ENCODE measurements around the gene POLA2. TPM values are rescaled to one million over a fixed set of nuclear protein-coding genes. Genes with fewer than 3 reads are reported as not detected.
A peak's percentile ranks its signal among the peaks of the same experiment; 100 is the strongest.

The POLA2 gene
- total and polyA plus RNA-seq, 9 of the 15 experiments (the other 6 are each of a cell fraction or from before 2014, with no cell fraction given) = 2.7 to 134 (median 44.4) TPM

DNA sequence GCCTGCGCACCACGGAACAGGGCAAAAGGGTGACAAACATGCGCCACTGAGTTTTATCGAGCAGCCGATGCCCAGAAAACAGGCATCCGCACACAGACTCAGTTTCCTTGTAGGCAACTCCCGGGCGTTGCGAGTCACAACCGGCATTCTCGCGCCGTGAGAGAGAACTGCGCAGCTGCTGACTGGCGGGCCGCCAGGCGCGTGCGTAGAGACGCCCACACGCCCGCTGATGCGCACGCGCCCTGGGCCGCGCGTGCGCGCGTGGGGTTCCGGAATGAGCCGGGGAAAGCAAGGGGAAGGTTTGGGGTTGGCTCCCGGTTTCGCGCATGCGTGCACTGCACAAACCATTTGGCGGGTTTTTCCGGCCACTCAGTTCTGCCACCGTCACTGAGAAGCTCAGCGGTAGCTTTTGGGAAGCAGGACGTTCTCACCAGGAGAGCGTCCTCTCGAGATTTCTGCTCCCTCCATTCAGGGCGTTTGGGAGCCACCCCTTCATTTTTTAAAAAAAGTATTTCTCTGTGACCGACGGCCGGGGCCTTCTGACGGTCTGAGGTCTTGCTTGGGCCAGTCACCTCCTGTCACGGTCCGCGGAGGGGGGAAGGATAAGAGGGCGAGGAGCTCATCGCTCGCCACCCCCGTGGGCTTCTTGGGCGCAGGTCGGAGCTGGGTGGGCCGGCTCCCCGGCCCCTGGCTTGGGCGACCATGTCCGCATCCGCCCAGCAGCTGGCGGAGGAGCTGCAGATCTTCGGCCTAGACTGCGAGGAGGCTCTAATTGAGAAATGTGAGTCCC, at the start of gene POLA2 (continued):
- TF ChIP-seq, protein P1, sequence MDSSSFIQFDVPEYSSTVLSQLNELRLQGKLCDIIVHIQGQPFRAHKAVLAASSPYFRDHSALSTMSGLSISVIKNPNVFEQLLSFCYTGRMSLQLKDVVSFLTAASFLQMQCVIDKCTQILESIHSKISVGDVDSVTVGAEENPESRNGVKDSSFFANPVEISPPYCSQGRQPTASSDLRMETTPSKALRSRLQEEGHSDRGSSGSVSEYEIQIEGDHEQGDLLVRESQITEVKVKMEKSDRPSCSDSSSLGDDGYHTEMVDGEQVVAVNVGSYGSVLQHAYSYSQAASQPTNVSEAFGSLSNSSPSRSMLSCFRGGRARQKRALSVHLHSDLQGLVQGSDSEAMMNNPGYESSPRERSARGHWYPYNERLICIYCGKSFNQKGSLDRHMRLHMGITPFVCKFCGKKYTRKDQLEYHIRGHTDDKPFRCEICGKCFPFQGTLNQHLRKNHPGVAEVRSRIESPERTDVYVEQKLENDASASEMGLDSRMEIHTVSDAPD (CRISPR knock-in tag; IDR thresholded peaks at IDR 0.05) = no peak
- TF ChIP-seq NCOA1 (IDR thresholded peaks at IDR 0.05; ENCODE audit: low read depth) = no peak
- TF ChIP-seq XRCC4 (IDR thresholded peaks at IDR 0.05; ENCODE audit: extremely low read depth, insufficient read depth, insufficient read length) = no peak
- peak; percentile 76 for TF ChIP-seq CCNT2 (IDR thresholded peaks at IDR 0.05; ENCODE audit: borderline replicate concordance, extremely low read depth, insufficient read length, low read depth, low read length)
- peak; percentile 87; the same call in 1 of the 2 replicates for TF ChIP-seq POLR2AphosphoS2 (IDR thresholded peaks at IDR 0.05; ENCODE audit: low read length)
- TF ChIP-seq ZNF780A (CRISPR knock-in tag; IDR thresholded peaks at IDR 0.05) = no peak
- TF ChIP-seq, protein P2, sequence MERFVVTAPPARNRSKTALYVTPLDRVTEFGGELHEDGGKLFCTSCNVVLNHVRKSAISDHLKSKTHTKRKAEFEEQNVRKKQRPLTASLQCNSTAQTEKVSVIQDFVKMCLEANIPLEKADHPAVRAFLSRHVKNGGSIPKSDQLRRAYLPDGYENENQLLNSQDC (CRISPR knock-in tag; IDR thresholded peaks at IDR 0.05) = no peak
- TF ChIP-seq, protein P3, sequence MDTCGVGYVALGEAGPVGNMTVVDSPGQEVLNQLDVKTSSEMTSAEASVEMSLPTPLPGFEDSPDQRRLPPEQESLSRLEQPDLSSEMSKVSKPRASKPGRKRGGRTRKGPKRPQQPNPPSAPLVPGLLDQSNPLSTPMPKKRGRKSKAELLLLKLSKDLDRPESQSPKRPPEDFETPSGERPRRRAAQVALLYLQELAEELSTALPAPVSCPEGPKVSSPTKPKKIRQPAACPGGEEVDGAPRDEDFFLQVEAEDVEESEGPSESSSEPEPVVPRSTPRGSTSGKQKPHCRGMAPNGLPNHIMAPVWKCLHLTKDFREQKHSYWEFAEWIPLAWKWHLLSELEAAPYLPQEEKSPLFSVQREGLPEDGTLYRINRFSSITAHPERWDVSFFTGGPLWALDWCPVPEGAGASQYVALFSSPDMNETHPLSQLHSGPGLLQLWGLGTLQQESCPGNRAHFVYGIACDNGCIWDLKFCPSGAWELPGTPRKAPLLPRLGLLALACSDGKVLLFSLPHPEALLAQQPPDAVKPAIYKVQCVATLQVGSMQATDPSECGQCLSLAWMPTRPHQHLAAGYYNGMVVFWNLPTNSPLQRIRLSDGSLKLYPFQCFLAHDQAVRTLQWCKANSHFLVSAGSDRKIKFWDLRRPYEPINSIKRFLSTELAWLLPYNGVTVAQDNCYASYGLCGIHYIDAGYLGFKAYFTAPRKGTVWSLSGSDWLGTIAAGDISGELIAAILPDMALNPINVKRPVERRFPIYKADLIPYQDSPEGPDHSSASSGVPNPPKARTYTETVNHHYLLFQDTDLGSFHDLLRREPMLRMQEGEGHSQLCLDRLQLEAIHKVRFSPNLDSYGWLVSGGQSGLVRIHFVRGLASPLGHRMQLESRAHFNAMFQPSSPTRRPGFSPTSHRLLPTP (IDR thresholded peaks at IDR 0.05; ENCODE audit: borderline replicate concordance, extremely low read depth, insufficient read length) = no peak
- no peak for TF ChIP-seq ZNF212 (CRISPR knock-in tag; IDR thresholded peaks at IDR 0.05)
- no peak for TF ChIP-seq ZNF785 (CRISPR knock-in tag; IDR thresholded peaks at IDR 0.05)
- TF ChIP-seq, protein P4, sequence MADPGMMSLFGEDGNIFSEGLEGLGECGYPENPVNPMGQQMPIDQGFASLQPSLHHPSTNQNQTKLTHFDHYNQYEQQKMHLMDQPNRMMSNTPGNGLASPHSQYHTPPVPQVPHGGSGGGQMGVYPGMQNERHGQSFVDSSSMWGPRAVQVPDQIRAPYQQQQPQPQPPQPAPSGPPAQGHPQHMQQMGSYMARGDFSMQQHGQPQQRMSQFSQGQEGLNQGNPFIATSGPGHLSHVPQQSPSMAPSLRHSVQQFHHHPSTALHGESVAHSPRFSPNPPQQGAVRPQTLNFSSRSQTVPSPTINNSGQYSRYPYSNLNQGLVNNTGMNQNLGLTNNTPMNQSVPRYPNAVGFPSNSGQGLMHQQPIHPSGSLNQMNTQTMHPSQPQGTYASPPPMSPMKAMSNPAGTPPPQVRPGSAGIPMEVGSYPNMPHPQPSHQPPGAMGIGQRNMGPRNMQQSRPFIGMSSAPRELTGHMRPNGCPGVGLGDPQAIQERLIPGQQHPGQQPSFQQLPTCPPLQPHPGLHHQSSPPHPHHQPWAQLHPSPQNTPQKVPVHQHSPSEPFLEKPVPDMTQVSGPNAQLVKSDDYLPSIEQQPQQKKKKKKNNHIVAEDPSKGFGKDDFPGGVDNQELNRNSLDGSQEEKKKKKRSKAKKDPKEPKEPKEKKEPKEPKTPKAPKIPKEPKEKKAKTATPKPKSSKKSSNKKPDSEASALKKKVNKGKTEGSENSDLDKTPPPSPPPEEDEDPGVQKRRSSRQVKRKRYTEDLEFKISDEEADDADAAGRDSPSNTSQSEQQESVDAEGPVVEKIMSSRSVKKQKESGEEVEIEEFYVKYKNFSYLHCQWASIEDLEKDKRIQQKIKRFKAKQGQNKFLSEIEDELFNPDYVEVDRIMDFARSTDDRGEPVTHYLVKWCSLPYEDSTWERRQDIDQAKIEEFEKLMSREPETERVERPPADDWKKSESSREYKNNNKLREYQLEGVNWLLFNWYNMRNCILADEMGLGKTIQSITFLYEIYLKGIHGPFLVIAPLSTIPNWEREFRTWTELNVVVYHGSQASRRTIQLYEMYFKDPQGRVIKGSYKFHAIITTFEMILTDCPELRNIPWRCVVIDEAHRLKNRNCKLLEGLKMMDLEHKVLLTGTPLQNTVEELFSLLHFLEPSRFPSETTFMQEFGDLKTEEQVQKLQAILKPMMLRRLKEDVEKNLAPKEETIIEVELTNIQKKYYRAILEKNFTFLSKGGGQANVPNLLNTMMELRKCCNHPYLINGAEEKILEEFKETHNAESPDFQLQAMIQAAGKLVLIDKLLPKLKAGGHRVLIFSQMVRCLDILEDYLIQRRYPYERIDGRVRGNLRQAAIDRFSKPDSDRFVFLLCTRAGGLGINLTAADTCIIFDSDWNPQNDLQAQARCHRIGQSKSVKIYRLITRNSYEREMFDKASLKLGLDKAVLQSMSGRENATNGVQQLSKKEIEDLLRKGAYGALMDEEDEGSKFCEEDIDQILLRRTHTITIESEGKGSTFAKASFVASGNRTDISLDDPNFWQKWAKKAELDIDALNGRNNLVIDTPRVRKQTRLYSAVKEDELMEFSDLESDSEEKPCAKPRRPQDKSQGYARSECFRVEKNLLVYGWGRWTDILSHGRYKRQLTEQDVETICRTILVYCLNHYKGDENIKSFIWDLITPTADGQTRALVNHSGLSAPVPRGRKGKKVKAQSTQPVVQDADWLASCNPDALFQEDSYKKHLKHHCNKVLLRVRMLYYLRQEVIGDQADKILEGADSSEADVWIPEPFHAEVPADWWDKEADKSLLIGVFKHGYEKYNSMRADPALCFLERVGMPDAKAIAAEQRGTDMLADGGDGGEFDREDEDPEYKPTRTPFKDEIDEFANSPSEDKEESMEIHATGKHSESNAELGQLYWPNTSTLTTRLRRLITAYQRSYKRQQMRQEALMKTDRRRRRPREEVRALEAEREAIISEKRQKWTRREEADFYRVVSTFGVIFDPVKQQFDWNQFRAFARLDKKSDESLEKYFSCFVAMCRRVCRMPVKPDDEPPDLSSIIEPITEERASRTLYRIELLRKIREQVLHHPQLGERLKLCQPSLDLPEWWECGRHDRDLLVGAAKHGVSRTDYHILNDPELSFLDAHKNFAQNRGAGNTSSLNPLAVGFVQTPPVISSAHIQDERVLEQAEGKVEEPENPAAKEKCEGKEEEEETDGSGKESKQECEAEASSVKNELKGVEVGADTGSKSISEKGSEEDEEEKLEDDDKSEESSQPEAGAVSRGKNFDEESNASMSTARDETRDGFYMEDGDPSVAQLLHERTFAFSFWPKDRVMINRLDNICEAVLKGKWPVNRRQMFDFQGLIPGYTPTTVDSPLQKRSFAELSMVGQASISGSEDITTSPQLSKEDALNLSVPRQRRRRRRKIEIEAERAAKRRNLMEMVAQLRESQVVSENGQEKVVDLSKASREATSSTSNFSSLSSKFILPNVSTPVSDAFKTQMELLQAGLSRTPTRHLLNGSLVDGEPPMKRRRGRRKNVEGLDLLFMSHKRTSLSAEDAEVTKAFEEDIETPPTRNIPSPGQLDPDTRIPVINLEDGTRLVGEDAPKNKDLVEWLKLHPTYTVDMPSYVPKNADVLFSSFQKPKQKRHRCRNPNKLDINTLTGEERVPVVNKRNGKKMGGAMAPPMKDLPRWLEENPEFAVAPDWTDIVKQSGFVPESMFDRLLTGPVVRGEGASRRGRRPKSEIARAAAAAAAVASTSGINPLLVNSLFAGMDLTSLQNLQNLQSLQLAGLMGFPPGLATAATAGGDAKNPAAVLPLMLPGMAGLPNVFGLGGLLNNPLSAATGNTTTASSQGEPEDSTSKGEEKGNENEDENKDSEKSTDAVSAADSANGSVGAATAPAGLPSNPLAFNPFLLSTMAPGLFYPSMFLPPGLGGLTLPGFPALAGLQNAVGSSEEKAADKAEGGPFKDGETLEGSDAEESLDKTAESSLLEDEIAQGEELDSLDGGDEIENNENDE (IDR thresholded peaks at IDR 0.05; ENCODE audit: low read depth, low read length) = no peak
